GM18519 (cell line): ENCODE data around the gene NPTN.

Experiments used
- ATAC-seq: cut with Tn5 transposase; IDR thresholded peaks from one replicate; pipeline ENCODE4 v1.9.1; 2021; ENCODE audit warnings: mild to moderate bottlenecking, moderate library complexity; ENCODE audit not compliant: unreplicated experiment, low FRiP score

NPTN gene

DNA sequence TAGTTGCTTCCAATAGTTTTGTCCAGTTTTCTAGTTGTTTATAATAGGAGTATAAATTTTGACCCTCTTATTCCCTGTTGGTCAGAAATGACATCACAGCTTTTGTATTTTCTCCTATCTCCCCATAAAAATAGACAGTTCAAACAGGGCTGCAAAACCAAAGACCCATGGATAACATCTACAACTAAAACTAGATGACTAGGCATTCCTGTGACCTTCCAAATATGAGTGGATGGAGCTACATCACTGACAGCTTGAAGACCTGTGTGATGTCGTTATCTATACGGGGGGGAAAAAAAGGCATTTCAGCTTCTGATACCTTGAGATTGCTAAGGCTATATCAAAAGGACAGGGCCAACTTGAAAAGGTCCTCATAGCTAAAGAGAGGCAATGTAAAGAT, 105.6 kb downstream of the NPTN start:
- ATAC-seq, result no peak

DNA sequence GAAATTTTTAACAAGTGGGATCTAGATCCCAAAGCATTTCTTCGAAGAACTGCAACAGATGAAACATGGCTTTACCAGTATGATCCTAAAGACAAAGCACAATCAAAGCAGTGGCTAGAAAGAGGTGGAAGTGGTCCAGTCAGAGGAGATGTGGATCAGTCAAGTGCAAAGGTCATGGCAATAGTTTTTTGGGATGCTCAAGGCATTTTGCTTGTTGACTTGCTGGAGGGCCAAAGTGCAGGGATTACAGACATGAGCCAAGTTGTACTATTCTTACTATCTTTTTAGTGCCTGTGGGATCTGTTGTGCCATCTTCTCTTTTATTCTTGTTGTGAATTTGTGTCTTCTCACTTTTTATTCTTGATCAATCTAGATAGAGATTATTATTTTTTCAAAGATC, 108.3 kb downstream of the NPTN start:
- no peak for ATAC-seq

DNA sequence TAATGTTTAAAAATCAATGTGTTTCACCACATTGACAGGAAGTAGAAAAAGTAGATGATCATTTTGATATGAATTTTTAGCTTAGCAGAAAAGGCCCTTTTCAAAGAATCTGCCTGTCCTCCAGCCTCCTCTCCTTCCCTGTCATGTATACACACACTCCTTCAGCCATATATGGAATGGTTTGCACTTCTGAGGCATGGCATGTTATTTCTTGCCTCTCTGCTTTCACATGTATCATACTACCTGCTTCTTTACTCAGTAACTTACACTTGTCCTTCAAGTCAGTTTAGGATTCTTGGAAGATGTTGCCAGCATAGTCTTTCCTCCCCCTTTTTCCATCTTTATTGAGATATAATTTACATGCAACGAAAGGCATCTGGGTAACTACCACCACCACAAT, 111.2 kb downstream of the NPTN start:
- ATAC-seq, result no peak

DNA sequence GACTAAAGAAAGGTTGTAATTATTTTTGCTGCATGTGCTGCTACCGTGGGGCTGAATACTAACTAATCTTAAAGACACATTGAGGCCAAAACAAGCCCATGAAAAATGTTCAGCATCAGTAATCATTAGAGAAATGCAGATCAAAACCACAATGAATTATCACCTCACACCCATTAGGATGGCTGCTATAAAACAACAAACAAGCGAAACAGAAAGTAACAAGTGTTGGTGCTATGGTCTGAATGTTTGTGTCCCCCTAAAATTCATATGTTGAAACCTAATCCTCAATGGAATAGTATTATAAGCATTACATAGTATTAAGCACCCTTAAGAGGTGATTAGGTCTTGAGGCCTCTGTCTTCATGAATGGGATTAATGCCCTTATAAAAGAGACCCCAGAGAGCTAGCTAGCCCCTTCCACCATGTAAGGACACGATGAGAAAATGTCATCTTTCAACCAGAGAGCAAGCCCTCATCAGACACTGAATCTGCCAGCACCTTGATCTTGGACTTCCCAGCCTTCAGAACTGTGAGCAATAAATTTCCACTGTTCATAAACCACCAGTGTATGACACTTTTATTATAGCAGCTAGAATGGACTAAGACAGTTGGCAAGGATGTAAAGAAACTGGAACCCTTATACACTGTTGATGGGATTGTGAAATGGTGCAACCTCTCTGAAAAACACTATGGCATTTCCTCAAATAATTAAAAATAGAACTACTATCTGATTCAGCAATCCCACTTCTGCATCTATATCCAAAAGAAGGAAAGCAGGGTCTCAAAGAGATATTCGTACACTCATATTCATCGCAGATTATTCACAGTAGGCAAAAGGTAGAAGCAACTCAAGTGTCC, 114.1 kb downstream of the NPTN start:
- ATAC-seq, result no peak

DNA sequence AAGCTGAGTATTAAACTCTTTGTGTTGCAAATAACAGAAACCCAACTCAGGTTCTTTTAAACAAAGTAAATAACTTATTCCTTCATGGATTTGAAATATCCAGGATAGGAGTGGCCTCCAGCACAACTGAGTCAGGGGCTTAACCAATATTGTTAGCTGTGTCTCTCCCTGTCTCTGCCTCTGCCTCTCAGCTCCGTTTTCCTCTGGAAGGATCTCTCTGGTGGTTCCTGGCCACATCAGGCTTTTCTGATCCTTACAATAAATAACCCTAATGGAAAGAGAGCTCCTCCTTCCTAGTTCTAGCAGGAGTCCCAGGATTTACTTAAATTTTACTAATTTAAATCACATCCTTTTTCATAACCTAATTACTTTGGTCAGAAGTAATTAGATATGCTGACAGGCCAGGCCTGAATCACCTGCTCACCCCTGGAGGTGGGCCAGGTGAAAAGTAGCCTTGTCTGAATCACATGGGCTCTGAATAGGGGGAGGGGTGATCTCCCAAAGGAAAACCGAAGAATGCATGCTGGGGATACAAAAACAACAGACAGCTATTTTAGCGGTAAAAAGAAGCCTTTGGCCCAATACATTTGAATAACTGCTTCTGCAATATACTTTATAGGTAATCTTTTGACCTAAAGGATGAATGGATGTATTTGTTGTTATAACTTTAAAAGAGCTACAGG, 114.9 kb downstream of the NPTN start:
- no peak for ATAC-seq

DNA sequence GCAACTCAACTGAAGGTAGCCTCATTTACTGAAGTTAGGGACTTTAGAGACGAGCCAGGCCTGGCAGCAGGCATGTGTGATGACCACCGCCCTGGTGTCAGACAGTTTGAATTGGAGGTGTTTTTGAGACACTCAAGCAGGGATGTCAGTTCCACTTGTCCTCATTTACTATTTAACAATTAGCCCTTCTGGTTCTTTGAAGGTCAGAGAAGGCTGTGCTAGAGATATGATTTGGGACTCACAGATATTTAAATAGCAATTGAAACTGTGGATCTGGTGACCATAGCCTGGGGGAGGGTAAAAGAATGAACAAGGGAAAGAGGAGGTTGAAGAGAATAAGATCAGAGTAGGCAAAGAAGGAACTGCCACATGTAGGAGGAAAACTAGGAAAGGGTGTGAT, 115.6 kb downstream of the NPTN start:
- no peak for ATAC-seq

DNA sequence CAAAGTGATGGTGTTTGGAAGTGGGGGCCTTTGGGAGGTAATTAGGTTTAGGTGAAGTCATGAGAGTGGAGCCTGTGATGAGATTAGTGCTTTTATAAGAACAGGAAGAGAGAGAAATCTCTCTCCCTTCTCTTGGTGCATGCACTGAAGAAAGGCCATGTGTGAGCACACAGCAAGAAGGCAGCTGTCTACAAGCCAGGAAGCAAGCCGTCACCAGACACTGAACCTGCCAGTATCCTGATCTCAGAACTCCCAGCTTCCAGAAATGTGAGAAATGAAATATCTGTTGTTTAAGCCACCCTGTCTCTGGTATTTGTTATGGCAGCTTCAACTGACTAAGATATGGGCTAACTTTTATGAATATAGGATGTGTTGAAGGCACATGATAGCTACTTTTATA, 117.7 kb downstream of the NPTN start:
- ATAC-seq, result no peak
